ENCODE results near the gene GAB2.

GAB2 gene

GRCh38 chr11:78399136-78399535 is 18.5 kb downstream of the GAB2 start:
- no peak for DNase-seq

GRCh38 chr11:78398715-78399114 is 18.9 kb downstream of the GAB2 start:
- no peak for DNase-seq

GRCh38 chr11:78397398-78397797 is 20.2 kb downstream of the GAB2 start:
- DNase-seq, result no peak

GRCh38 chr11:78395597-78395996 is 22.0 kb downstream of the GAB2 start:
- DNase-seq, result no peak

- DNase-seq, result no peak
These were observed 24.8 kb downstream of the GAB2 start for GRCh38 chr11:78392854-78393253.

GRCh38 chr11:78391424-78391823 is 26.2 kb downstream of the GAB2 start:
- no peak for DNase-seq

GRCh38 chr11:78390809-78391208 is 26.8 kb downstream of the GAB2 start:
- DNase-seq, result no peak

- no peak for DNase-seq
These were observed 31.2 kb downstream of the GAB2 start for GRCh38 chr11:78386215-78386941.

- DNase-seq, result no peak
These were observed 32.4 kb downstream of the GAB2 start for GRCh38 chr11:78385205-78385604.

GRCh38 chr11:78384231-78384630 is 33.4 kb downstream of the GAB2 start:
- no peak for DNase-seq

- DNase-seq, result no peak
These were observed 35.8 kb downstream of the GAB2 start for GRCh38 chr11:78381865-78382264.

- DNase-seq, result no peak
These were observed 37.0 kb downstream of the GAB2 start for GRCh38 chr11:78380615-78381051.

- no peak for DNase-seq
These were observed 38.5 kb downstream of the GAB2 start for GRCh38 chr11:78379039-78379670.

GRCh38 chr11:78377625-78378418 is 39.8 kb downstream of the GAB2 start:
- no peak for DNase-seq

- DNase-seq, result no peak
These were observed 40.8 kb downstream of the GAB2 start for GRCh38 chr11:78376858-78377257.

GRCh38 chr11:78374917-78375316 is 42.7 kb downstream of the GAB2 start:
- DNase-seq, result no peak

GRCh38 chr11:78373689-78374088 is 43.9 kb downstream of the GAB2 start:
- no peak for DNase-seq

- no peak for DNase-seq
These were observed 45.4 kb downstream of the GAB2 start for GRCh38 chr11:78372114-78372768.

GRCh38 chr11:78371221-78371891 is 46.3 kb downstream of the GAB2 start:
- DNase-seq, result no peak

- no peak for DNase-seq
These were observed 47.0 kb downstream of the GAB2 start for GRCh38 chr11:78370406-78371172.

- no peak for DNase-seq
These were observed 52.2 kb downstream of the GAB2 start for GRCh38 chr11:78365381-78365792.
